Uterus (tissue), 4 donors: ENCODE measurements around the gene AAK1. TPM values are rescaled to one million over a fixed set of nuclear protein-coding genes. Genes with fewer than 3 reads are reported as not detected.
A peak's percentile ranks its signal among the peaks of the same experiment; 100 is the strongest.

Source experiments
- DNase-seq, 2 donors: peaks; one replicate each; pipeline ENCODE4 v3.0.0-alpha.2; 2019 to 2020
- H3K27ac ChIP-seq, 2 donors: fragments of 200-600 bp; sonication (generic); 1 replicate in 1 of 2; 2 replicates in 1 of 2; pipeline ENCODE4 v1.5.1; 2016 to 2018
- H3K27me3 ChIP-seq, 2 donors: fragments of 200-600 bp; sonication (generic); one replicate each; pipeline ENCODE4 v1.5.1; 2018 to 2019; ENCODE audit warnings: control low read depth in 1 of 2
- H3K36me3 ChIP-seq, 2 donors: fragments of 200-600 bp; sonication (generic); one replicate each; pipeline ENCODE4 v1.5.1; 2019; ENCODE audit warnings: control low read depth in 1 of 2
- H3K4me1 ChIP-seq, 2 donors: fragments of 200-600 bp; sonication (generic); one replicate each; pipeline ENCODE4 v1.5.1; 2018 to 2019; ENCODE audit warnings: control low read depth in 1 of 2
- H3K4me3 ChIP-seq, 2 donors: fragments of 200-600 bp; sonication (generic); 1 replicate in 1 of 2; 2 replicates in 1 of 2; pipeline ENCODE4 v1.5.1; 2018 to 2019; ENCODE audit warnings: mild to moderate bottlenecking in 1 of 2
- H3K9me3 ChIP-seq, 2 donors: fragments of 200-600 bp; sonication (generic); one replicate each; pipeline ENCODE4 v1.5.1; 2019; ENCODE audit warnings: control low read depth in 1 of 2
- POLR2A ChIP-seq, 2 donors: fragments of 450-650 bp; IDR thresholded peaks; one replicate each; pipeline ENCODE4 v1.6.1; 2016; ENCODE audit warnings: antibody characterized with exemption in 2 of 2, mild to moderate bottlenecking in 1 of 2, moderate library complexity in 1 of 2
- intact Hi-C: fragments of 100-400 bp; cut with DNase I; formaldehyde crosslinking; loops from one replicate; pipeline ENCODE4 v1.15.1; 2023; ENCODE audit warnings: low total_unique reads
- total RNA-seq, 4 donors: library from RNA; depleted of rRNA in 3 of 4; stranded (reverse); fragments of >200 nt in 3 of 4; gene quantifications; one replicate each; pipeline versions ENCODE4 v1.1.0 to v1.2.4, GENCODE V29; 2014 to 2023
- TF ChIP-seq, protein P1 (sequence below), 4 experiments: fragments of 200-600 bp in 2 of 4; fragments of 450-650 bp in 2 of 4; sonication (generic) in 2 of 4; IDR thresholded peaks; one replicate each; pipeline ENCODE4 v1.5.1; 2016 to 2019; ENCODE audit warnings: antibody characterized with exemption in 4 of 4, mild to moderate bottlenecking in 2 of 4, moderate library complexity in 1 of 4
- donor health status: DM: yes; HTN: yes; CAD: no.

Gene AAK1
- total RNA-seq, 4 donors from 2014 or later: 13.1 to 66.3 (median 32.5) TPM

DNA sequence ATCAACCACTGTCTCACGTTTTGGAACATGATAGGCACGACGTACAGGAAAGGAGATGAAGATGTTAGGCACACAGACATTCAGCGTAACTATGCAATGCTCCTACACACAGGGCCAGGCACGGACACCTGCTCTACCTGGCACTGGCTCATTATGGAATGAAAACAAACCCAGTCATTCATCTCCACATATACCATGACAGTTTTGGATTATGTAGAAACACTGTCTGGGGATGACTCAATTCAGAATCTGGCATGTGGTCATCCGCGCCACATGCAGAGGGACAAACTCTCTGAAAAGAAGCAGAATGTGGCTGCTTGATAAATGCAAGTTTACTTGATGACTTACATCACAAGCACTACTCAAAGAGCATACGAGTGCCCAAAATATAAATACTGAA lies 176.8 kb downstream of the AAK1 start:
- intact Hi-C loops: no loop called here
- Histone ChIP-seq H3K27ac (no peak overlapping the region), H3K27me3 (no peaks in the 10 kb centered on the region), H3K4me3 (no peak overlapping the region), H3K4me1 (no peaks in the 10 kb centered on the region), H3K9me3 (no peaks in the 10 kb centered on the region), H3K36me3 (no peaks in the 10 kb centered on the region)
- TF ChIP-seq, protein P1, sequence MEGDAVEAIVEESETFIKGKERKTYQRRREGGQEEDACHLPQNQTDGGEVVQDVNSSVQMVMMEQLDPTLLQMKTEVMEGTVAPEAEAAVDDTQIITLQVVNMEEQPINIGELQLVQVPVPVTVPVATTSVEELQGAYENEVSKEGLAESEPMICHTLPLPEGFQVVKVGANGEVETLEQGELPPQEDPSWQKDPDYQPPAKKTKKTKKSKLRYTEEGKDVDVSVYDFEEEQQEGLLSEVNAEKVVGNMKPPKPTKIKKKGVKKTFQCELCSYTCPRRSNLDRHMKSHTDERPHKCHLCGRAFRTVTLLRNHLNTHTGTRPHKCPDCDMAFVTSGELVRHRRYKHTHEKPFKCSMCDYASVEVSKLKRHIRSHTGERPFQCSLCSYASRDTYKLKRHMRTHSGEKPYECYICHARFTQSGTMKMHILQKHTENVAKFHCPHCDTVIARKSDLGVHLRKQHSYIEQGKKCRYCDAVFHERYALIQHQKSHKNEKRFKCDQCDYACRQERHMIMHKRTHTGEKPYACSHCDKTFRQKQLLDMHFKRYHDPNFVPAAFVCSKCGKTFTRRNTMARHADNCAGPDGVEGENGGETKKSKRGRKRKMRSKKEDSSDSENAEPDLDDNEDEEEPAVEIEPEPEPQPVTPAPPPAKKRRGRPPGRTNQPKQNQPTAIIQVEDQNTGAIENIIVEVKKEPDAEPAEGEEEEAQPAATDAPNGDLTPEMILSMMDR (IDR thresholded peaks at IDR 0.05): no peak
- no peak for TF ChIP-seq POLR2A (IDR thresholded peaks at IDR 0.05)
- DNase-seq: no peak

DNA sequence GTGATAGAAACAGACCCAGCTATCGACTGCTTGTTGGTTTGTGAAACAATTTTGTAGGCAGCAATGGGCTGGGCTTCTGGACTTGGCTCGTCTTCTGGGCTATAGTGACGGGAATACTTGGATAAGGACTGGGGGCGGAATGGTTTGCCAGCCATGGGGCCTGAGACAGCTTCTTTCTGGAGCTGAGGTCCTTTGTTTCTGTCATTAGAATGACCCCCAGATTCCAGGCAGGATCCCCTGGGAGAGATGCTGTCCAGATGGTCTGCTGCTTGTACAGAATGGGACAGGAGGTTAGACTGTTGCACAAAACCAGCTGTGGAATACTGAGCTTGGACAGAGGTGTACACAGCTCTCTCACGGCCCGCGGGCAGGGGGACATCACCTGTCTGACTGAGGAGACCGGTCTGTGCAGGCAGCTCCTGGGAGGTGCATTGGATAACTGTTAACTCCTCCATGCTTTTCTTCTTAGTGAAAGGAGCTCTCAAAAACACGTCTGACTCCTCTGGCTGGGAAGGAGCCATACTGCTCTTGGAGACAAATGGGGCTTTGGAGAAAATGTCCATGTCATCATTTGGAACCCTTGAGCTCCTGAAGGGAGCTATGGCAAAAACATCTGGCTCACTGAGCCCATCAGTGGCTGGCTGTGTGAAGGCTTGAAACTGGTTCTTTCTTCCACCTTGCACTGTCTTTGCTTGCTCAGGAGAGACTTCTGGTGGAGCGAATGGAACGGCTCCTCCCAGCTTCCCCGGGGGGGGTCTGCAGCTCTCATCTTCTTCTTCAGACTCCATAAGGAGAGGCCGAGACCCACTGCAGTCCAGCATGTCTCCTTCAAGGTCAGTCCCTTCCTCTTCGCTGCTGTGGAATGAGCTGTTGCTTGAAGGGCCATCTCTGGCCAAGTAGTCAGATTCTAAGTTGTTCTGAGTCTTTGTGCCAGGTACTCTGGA lies 177.8 kb downstream of the AAK1 start:
- Histone ChIP-seq H3K36me3 (no peaks in the 10 kb centered on the region), H3K9me3 (no peaks in the 10 kb centered on the region), H3K27ac (no peak overlapping the region), H3K4me1 (no peaks in the 10 kb centered on the region), H3K4me3 (no peak overlapping the region), H3K27me3 (no peaks in the 10 kb centered on the region)
- no peak for TF ChIP-seq POLR2A (IDR thresholded peaks at IDR 0.05)
- TF ChIP-seq, protein P1 (IDR thresholded peaks at IDR 0.05): no peak
- peak; percentile 59 to 63 for DNase-seq
- intact Hi-C loops: no loop called here

DNA sequence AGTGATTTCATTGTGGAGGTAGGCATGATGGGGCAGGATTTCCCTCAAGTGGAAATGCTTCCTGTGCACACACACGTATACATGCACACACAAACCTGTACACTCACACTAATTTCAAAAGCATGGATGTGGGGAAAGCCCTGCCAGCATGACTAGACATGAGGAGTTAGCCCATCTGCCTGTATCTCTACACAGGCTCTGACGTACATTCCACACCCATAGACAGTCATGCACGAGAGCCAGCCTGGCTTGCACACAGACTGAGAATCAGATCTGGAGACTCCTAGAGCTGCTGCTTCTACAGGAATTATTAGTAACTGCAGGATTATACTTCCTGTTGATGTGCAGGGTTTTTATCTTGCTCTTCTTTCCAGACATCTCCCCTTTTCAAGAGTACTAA lies 179.0 kb downstream of the AAK1 start:
- DNase-seq: peak; percentile 42 to 44
- Histone ChIP-seq H3K36me3 (no peaks in the 10 kb centered on the region), H3K27me3 (no peaks in the 10 kb centered on the region), H3K9me3 (no peaks in the 10 kb centered on the region), H3K4me3 (no peak overlapping the region), H3K4me1 (no peaks in the 10 kb centered on the region), H3K27ac (no peak overlapping the region)
- intact Hi-C loops: no loop called here
- TF ChIP-seq POLR2A (IDR thresholded peaks at IDR 0.05): no peak
- TF ChIP-seq, protein P1 (IDR thresholded peaks at IDR 0.05): no peak

DNA sequence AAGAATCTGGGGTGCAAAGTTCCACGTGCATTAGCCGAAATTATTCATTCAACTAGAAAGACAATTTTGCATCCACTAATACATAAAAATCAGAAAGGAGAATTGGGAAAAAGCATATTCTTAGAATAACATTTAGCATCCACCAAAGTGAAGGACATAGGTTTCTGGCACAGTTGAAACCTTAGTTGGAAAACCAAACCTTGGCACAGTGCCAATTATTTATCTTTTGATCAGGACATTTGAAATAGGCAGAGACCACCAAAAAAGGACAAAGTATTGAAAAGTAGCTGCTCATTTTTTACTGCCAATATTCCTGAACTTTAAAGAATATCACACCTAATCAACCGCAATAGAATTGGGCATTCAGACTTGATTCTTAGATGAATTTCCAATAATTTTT lies 180.8 kb downstream of the AAK1 start:
- Histone ChIP-seq H3K27ac (no peak overlapping the region), H3K36me3 (no peaks in the 10 kb centered on the region), H3K4me1 (no peaks in the 10 kb centered on the region), H3K27me3 (no peaks in the 10 kb centered on the region), H3K4me3 (no peak overlapping the region), H3K9me3 (no peaks in the 10 kb centered on the region)
- intact Hi-C loops: no loop called here
- DNase-seq: no peak
- TF ChIP-seq, protein P1 (IDR thresholded peaks at IDR 0.05): no peak
- TF ChIP-seq POLR2A (IDR thresholded peaks at IDR 0.05): no peak

DNA sequence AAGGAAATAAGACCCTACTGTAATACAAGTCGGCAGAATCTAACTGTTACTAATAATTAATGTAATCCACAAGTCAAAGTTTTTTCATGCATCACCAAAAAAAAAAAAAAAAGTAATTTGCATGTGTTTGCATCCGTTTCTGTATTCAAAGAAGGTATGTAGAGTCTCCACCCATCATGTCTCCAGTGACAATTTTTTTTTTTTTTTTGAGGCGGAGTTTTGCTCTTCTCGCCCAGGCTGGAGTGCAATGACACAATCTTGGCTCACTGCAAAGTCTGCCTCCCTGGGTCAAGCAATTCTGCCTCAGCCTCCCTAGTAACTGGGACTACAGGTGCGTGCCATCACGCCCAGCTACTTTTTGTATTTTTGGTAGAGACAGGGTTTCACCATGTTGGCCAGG lies 182.1 kb downstream of the AAK1 start:
- intact Hi-C loops: no loop called here

More for the DNA sequence above, 182.1 kb downstream of the AAK1 start:
- no peak for DNase-seq
- Histone ChIP-seq H3K4me1 (no peaks in the 10 kb centered on the region), H3K4me3 (no peak overlapping the region), H3K27me3 (no peaks in the 10 kb centered on the region), H3K36me3 (no peaks in the 10 kb centered on the region), H3K27ac (no peak overlapping the region), H3K9me3 (no peaks in the 10 kb centered on the region)
- no peak for TF ChIP-seq POLR2A (IDR thresholded peaks at IDR 0.05)
- TF ChIP-seq, protein P1 (IDR thresholded peaks at IDR 0.05): no peak
